Right lobe of liver (tissue), 4 donors: ENCODE data around the gene UBA1.

Experiments
- CTCF ChIP-seq, 4 donors: fragments of 200-600 bp in 3 of 4; fragments of 450-650 bp in 1 of 4; IDR thresholded peaks; one replicate each; pipeline versions ENCODE4 v1.5.1 to v1.8.0; 2016 to 2022; ENCODE audit warnings: antibody characterized with exemption in 4 of 4, mild to moderate bottlenecking in 2 of 4
- POLR2A ChIP-seq: fragments of 450-650 bp; IDR thresholded peaks from one replicate; pipeline ENCODE4 v1.6.1; 2017; ENCODE audit warnings: antibody characterized with exemption, mild to moderate bottlenecking
- donor health status: DM: no; HTN: no; CAD: no.
- donor health status: DM: no; HTN: no; CAD: no.
- donor health status: DM: no; HTN: yes; CAD: no.

DNA sequence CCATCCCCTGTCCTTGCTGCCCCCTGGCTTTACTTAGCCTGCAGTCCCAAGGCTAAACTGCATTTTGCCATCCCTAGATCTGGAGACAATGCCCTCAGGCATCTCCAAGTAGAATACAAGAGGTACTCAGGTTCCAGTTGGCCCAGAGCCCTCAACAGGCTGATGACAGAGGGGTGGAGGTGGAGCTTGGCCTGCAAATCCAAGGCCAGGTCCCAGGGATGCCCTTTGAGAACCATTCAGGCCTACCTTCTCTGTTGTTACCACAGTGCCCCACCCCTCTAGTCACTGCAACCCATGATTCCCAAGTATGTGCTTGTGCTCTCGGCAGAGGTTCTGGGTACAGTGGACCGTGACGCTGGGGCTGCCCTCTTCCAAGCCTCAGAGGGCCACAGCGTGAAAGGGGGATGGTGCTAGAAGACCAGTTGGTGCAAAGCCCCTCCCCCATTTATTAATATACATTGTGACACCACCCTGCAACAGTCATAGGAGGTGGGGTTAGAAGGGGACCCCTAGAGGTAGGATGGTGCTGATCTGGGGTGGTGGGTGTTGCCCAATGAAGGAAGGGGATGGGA, 6.4 kb upstream of the UBA1 start:
- no peak for TF ChIP-seq CTCF (IDR thresholded peaks at IDR 0.05)
- no peak for TF ChIP-seq POLR2A
